Embryonic facial prominence (tissue), 1 donor: ENCODE data around the gene GIPR.
"Not testable (repeated sequence)": the region's sequence is repeated elsewhere in the genome, so short reads cannot be mapped to it uniquely, and the experiment has no call there.

Source experiments
- DNase-seq: peaks from one replicate; pipeline ENCODE4 v3.0.0-alpha.2; 2016; ENCODE audit errors: extremely low spot score

Gene GIPR, protein sequence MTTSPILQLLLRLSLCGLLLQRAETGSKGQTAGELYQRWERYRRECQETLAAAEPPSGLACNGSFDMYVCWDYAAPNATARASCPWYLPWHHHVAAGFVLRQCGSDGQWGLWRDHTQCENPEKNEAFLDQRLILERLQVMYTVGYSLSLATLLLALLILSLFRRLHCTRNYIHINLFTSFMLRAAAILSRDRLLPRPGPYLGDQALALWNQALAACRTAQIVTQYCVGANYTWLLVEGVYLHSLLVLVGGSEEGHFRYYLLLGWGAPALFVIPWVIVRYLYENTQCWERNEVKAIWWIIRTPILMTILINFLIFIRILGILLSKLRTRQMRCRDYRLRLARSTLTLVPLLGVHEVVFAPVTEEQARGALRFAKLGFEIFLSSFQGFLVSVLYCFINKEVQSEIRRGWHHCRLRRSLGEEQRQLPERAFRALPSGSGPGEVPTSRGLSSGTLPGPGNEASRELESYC

GRCh38 chr19:45667620-45668341 lies at the start of gene GIPR:
Gene GIPR (plus strand): TSS chr19:45668221. CDS start chr19:45669521, 1,300 bp downstream.
- no peak for DNase-seq

DNA sequence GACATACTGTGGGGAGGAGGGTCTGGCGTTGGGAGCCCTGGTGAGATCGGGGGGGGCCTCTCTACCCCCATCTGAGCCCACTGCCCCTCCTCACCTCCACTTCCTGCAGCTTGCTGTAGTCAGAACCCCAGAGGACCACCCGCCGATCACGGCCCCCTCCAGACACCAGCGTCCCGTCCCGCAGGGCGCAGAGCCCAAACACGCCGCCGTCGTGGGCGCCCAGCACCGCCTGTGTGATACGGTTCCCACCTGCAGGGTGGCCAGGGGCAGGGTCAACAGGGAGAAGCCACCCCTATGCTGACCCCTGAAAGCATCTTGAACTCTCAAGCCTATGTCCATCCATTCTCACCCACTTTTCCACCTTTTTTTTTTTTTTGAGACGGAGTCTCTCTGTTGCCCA lies 46.6 kb upstream of the GIPR start:
- no peak for DNase-seq

DNA sequence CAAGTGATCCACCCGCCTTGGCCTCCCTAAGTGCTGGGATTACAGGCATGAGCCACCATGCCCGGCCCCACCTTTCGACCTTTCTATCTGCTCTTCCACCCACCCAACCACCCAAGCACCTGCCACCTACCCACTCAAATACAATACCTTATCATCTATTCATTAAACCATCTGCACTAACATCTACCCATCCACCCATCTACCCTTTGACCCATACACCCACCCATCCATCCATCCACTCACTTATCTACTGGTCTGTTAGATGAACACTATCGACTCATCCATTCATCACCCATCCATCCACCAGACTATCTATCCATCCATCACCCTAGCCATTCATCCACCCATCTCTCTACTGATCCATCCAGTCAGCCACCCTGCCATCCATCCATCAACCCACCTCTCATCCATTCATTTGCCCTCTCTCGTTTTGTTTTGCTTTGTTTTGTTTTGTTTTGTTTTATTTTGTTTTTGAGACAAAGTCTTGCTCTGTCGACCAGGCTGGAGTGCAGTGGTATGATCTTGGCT lies 46.0 kb upstream of the GIPR start:
- DNase-seq, result no peak

DNA sequence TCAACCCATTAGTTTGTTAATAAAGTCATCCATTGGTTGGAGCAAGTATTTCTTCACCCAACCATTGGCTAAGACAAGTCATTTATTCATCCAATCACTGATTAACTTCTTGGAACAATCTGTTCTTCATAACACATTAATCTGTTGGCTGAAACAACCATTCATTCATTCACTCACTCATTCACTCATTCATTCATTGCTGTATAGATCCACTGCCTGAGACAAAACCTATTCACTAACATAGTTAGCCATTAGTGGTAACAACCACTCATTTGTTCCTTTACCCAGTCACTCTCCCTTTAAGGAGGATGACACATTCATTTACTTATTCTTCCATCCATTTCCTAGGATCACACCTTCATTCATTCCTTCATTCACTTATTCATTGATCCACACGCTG lies 44.0 kb upstream of the GIPR start:
- no peak for DNase-seq

DNA sequence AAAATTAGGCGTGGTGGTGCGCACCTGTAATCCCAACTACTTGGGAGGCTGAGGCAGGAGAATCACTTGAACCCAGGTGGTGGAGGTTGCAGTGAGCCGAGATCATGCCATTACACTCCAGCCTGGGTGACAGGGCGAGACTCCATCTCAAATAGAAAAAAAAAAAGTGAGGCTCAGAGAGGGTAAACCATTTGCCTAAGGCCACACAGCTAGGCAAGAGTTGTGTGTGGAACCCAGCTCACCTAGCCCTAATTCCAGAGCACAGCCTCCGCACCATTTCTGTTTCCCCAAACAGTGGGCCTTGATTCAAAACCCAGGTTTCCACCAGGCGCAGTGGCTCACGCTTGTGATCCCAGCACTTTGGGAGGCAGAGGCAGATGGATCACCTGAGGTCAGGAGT lies 39.8 kb upstream of the GIPR start:
- DNase-seq, result not testable (repeated sequence)

DNA sequence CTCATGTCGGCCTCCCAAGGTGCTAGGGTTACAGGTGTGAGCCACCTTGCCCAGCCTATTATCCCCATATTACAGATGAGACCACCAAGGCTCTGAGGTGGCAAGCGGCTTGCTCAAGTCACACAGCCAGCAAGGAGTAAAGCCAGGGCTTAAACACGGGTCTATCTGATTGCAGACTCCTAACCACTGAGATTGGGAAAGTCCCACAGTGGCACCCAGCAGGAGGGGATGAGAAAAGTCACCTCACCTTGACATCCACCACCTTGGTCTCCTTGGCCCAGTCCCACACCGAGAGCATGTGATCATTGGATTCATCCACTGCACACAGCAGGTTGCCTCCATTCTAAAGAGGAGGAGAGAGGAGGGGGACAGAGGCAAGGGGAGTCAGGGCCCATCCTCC lies 38.3 kb upstream of the GIPR start:
- no peak for DNase-seq

GRCh38 chr19:45630463-45630862 lies 37.6 kb upstream of the GIPR start:
- DNase-seq, result no peak

- DNase-seq, result no peak
Measured at GRCh38 chr19:45632468-45633196, 35.4 kb upstream of the GIPR start.

DNA sequence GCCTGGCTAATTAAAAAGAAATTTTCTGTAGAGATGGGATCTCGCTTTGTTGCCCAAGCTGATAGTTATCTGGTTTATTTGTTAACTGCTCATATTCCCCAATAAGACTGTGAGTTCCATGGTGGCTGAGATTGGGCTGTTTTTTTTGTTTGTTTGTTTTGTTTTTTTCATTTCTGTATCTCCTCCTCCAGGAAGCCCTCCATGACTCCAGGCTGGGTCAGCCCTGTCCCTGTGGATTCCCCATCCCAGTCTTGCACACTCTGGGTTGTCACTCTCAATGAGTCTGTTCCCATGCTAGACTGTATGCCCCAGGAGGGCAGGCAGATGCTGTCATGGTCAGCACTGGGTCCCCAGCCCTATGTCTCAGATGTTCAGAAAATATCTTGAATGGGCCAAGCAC lies 31.7 kb upstream of the GIPR start:
- no peak for DNase-seq

GRCh38 chr19:45636902-45637301 lies 31.1 kb upstream of the GIPR start:
- DNase-seq, result no peak

DNA sequence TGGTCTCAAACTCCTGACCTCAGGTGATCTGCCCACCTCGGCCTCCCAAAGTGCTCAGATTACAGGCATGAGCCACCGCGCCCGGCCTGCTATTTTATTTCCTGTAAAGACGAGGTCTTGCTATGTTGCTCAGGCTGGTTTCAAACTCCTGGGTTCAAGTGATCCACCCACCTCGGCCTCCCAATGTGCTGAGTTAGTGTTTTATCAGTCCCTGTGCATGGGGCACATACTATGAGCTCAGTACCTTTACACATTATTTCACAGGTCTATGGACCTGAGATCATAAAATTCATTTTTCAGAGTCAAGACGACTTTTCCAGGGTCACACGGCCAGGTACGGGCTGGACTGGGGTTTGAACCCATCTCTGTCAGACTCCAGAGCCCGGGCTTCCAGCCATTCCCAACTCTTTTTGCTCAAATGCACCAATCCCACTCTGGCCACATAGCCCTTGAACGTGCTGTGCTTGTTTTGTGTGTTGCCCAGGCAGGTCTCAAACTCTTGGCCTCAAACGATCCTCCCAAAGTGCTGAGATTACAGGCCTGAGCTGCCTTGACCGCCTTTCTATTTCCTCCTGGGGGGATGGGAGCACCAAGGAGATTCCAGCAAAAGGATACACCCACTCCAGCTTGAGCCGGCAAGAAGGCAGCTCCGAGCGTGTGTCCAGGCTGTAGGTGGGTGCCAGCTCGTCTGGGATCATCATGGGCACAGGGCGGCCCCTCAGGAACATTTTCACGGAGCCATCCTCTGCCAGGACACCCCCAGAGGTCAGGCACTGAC lies 29.9 kb upstream of the GIPR start:
- no peak for DNase-seq

DNA sequence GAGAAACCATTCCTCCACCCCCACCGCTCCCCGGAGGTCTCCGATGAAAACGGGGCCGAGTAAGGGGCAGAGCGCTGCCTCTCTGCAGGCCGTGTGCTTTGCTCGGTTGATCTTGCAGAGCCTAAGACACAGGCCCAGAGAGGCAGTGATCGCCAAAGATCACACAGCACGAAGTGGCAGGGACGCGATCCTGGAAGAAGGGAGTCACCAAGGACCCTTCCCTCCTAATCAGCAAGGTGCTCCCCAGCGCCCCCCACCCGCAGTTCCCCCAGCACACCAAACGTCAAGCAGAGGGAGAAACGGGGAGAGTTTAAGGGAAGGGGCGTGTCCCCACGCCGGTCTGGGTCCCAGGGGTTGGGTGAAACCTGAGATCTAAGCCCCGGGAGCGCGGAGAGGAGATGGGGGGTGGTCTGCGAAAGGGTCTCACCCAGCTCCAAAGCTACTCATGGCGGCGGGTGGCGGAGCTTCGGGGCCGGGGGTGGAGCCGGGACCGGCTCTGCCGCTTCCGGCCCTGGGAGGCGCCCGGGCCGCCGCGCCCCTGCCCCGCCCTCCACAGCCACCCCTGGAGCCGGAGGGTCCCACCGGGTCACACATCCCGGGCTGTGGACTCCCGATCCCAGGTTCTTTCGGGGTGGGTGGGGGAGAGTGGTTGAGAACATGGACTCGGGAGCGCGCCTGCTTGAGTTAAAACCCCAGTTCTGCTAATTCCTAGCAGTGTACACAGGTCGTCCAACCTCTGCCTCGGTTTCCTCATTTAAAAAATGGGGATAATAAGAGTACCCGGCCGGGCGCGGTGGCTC lies 28.9 kb upstream of the GIPR start, which contains the start of gene EML2:
EML2 (minus strand) TSS at position 468 of the 800 bp plus-strand sequence; CDS start at position 447, 21 bp downstream.
- no peak for DNase-seq

- no peak for DNase-seq
Measured at GRCh38 chr19:45640849-45641273, 27.2 kb upstream of the GIPR start.

- no peak for DNase-seq
Measured at GRCh38 chr19:45641274-45642105, 26.5 kb upstream of the GIPR start.

DNA sequence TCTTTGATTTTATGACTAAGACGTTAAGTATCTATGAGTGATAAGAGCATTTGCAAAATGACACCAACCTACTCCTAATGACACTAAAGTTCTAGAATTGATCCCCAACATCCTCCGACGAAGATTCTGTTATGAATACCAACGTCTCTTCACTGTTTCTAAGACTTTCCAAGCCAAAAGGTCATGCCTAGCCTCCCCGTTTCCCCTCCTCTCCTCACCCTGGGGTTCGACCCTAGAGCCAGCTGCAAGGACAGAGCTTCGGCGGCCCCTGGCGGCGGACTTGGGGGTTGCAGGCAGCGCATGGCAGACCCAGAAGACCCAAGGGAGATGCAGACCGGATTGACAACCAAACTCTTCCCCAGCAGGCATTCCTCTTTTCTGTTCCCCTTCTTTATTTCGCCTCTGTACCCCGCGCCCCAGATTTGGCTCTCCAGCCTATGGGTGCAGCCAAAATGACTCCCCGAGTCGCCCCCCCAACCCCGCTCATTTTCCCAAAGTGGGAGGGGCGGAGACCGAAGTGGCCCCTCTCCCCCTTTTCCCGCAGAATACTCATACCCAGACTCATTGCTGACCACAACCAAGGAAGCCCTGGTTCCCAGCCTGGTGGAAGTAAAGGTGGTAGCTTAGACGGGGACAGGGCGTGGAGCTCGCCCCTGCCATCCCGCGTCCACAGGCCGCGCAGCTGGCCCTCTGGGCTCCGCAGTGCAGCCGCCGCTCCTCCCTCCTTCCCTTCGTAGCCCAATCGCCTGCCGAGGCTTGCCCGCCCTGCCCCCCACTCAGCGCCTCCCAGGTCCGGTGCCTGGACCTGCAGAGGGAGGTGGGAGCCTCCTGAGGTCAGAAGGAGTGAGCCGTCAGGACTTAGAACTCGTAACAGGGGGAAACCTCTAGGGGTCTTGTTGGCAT lies 24.7 kb upstream of the GIPR start:
- peak; percentile 74 for DNase-seq

- DNase-seq, result no peak
Measured at GRCh38 chr19:45643927-45644771, 23.9 kb upstream of the GIPR start.

GRCh38 chr19:45645068-45645630 lies 22.9 kb upstream of the GIPR start:
- DNase-seq, result no peak
